Heart right ventricle (tissue), 16 donors: Measurements from ENCODE around the gene MTFR1L. TPM values are rescaled to one million over a fixed set of nuclear protein-coding genes. Genes with fewer than 3 reads are reported as not detected.

Source experiments
- ATAC-seq, 8 donors: fragments of 200-7000 bp; cut with Tn5 transposase; one replicate each; pipeline ENCODE4 v1.9.1; 2020; ENCODE audit warnings: mild to moderate bottlenecking in 8 of 8, moderate library complexity in 8 of 8, moderate number of reproducible peaks in 1 of 8
- DNase-seq, 2 donors: peaks; one replicate each; pipeline ENCODE4 v3.0.0-alpha.2; 2020
- H3K27ac ChIP-seq, 10 donors: fragments of 200-600 bp; sonication (generic) in 2 of 10; one replicate each; pipeline versions ENCODE4 v1.5.0 to v1.8.0; 2020 to 2022; ENCODE audit warnings: mild to moderate bottlenecking in 3 of 10
- H3K27me3 ChIP-seq, 7 donors: fragments of 200-600 bp; one replicate each; pipeline ENCODE4 v1.8.0; 2021 to 2022; ENCODE audit warnings: mild to moderate bottlenecking in 2 of 7
- H3K36me3 ChIP-seq, 9 donors: fragments of 200-600 bp; sonication (generic) in 1 of 9; one replicate each; pipeline versions ENCODE4 v1.5.0 to v1.8.0; 2020 to 2022; ENCODE audit warnings: mild to moderate bottlenecking in 2 of 9
- H3K4me1 ChIP-seq, 9 donors: fragments of 200-600 bp; sonication (generic) in 1 of 9; one replicate each; pipeline versions ENCODE4 v1.5.0 to v1.8.0; 2020 to 2022; ENCODE audit warnings: mild to moderate bottlenecking in 4 of 9
- H3K4me3 ChIP-seq, 10 donors: fragments of 200-600 bp; sonication (generic) in 2 of 10; one replicate each; pipeline versions ENCODE4 v1.5.0 to v1.8.0; 2020 to 2022; ENCODE audit warnings: mild to moderate bottlenecking in 7 of 10, moderate library complexity in 2 of 10
- H3K9me3 ChIP-seq, 11 donors: fragments of 200-600 bp in 10 of 11; sonication (generic) in 2 of 11; one replicate each; pipeline versions ENCODE4 v1.5.0 to v1.8.0; 2013 to 2022; ENCODE audit warnings: mild to moderate bottlenecking in 2 of 11, control low read depth in 1 of 11, moderate library complexity in 1 of 11
- CTCF ChIP-seq, 9 donors: fragments of 200-600 bp; sonication (generic) in 2 of 9; IDR thresholded peaks; one replicate each; pipeline versions ENCODE4 v1.5.0 to v1.8.0; 2021 to 2022; ENCODE audit warnings: antibody characterized with exemption in 9 of 9, mild to moderate bottlenecking in 5 of 9, moderate library complexity in 1 of 9
- WGBS, 2 donors: extraction: QIAGEN DNeasy Blood & Tissue Kit; methylation state at CpG; one replicate each; pipeline ENCODE4 v1.1.7; 2013; ENCODE audit warnings: inconsistent platforms in 1 of 2; 5-methylcytosine and 5-hydroxymethylcytosine counted together
- intact Hi-C, 10 donors: fragments of 100-400 bp; cut with DNase I; formaldehyde crosslinking; loops; one replicate each; pipeline versions ENCODE4 v1.11.1 to v1.14.2; 2022
- polyA plus RNA-seq, 2 donors: library from polyadenylated mRNA; stranded (reverse); fragments of 200-250 nt; gene quantifications; one replicate each; pipeline ENCODE4 v1.2.3, GENCODE V29; 2013
- total RNA-seq, 10 donors: library from RNA; stranded (reverse); fragmentation: NEBNext Ultra II Directional in 3 of 10; extraction: Animal tissue kit (Norgen Biotek cat#: 25700) in 3 of 10; gene quantifications; one replicate each; pipeline versions ENCODE4 v1.2.1 to v1.2.4, GENCODE V29; 2021 to 2023
- donor health status: Arrhythmogenic right ventricular cardiomyopathy.
- donor health status: ischemic (EF 13 %, LVEDD 7.1; RV severe dilation, severe dysfunction).
- donor health status: healthy with polysubstance abuse.
- donor health status: DM: no; HTN: yes; CAD: no.
- donor health status: DM: no; HTN: no; CAD: no.
- donor health status: ischemic (EF 25% LVEDD 6.9; RV normal size, moderate dysfunction).
- donor health status: ischemic (EF 25% LVEDD 5.7; RV mildly dilated, moderate dysfunction).
- donor health status: healthy.
- donor health status: DM: yes; HTN: yes; CAD: no.
- donor health status: Ischemic cardiomyopathy.
- donor health status: ischemic (EF 35%, LVEDD 5.7; RV mildly dilated, moderate dysfunction).
- donor health status: nonischemic (EF 11% LVEDD 7.7; RV severe dilation, severe dysfunction).
- donor health status: DM: yes; HTN: yes; CAD: no.
- donor health status: PGD.
- donor health status: ischemic (EF 29% LVEDD 5.4; RV normal size, mild dysfunction).
- donor health status: nonischemic (EF 23%, LVEDD 6.1; RV moderate dilation, normal function).

MTFR1L gene
- total and polyA plus RNA-seq, 12 donors, result 91.1 to 264 (median 223) TPM

GRCh38 chr1:25844536-25845337 lies 25.0 kb downstream of the MTFR1L start:
- Histone ChIP-seq H3K27me3 (no peaks in the 10 kb centered on the region), H3K27ac (no peak overlapping the region), H3K4me1 (peaks cover 0 to 9% (median 0%) of the 10 kb centered on the region in 9 donors), H3K9me3 (no peaks in the 10 kb centered on the region), H3K4me3 (no peak overlapping the region), H3K36me3 (no peaks in the 10 kb centered on the region)
- no peak for ATAC-seq
- no peak for TF ChIP-seq CTCF (IDR thresholded peaks at IDR 0.05)
- intact Hi-C loops, result no loop called here
- DNase-seq, result no peak
- 86 to 94% methylated on average over 3 of the region's 3 CpGs for WGBS, 2 donors

GRCh38 chr1:25845664-25846063 lies 25.9 kb downstream of the MTFR1L start:
- no peak overlapping the region for H3K27ac ChIP-seq
- no peaks in the 10 kb centered on the region for H3K27me3 ChIP-seq
- ATAC-seq, result no peak
- no peak overlapping the region for H3K4me3 ChIP-seq
- no peak for TF ChIP-seq CTCF (IDR thresholded peaks at IDR 0.05)
- WGBS, 2 donors, result 76 to 79% methylated on average over 5 of the region's 5 CpGs
- H3K4me1 ChIP-seq, result peaks cover 0 to 9% (median 0%) of the 10 kb centered on the region in 9 donors
- intact Hi-C loops, result no loop called here
- H3K36me3 ChIP-seq, result no peaks in the 10 kb centered on the region
- H3K9me3 ChIP-seq, result no peaks in the 10 kb centered on the region
- DNase-seq, result no peak

GRCh38 chr1:25847929-25848328 lies 28.2 kb downstream of the MTFR1L start:
- WGBS, 2 donors, result 73 to 76% methylated on average over 4 of the region's 4 CpGs
- H3K4me1 ChIP-seq, result peaks cover 0 to 3% (median 0%) of the 10 kb centered on the region in 9 donors

GRCh38 chr1:25848531-25848930 lies 28.8 kb downstream of the MTFR1L start:
- Histone ChIP-seq H3K4me1 (no peaks in the 10 kb centered on the region), H3K27ac (no peak overlapping the region), H3K27me3 (no peaks in the 10 kb centered on the region), H3K9me3 (no peaks in the 10 kb centered on the region), H3K4me3 (no peak overlapping the region), H3K36me3 (no peaks in the 10 kb centered on the region)
- DNase-seq (no peak), ATAC-seq (no peak)
- no peak for TF ChIP-seq CTCF (IDR thresholded peaks at IDR 0.05)
- intact Hi-C loops, result no loop called here
- 61 to 73% methylated on average over 1 of the region's 1 CpG for WGBS, 2 donors

More at GRCh38 chr1:25847929-25848328, 28.2 kb downstream of the MTFR1L start:
- no peak for ATAC-seq
- Histone ChIP-seq H3K4me3 (no peak overlapping the region), H3K27ac (no peak overlapping the region), H3K36me3 (no peaks in the 10 kb centered on the region), H3K27me3 (no peaks in the 10 kb centered on the region), H3K9me3 (no peaks in the 10 kb centered on the region)
- intact Hi-C loops, result no loop called here
- no peak for TF ChIP-seq CTCF (IDR thresholded peaks at IDR 0.05)
- no peak for DNase-seq
